ENCODE results near the gene BAZ1B. TPM values are rescaled to one million over a fixed set of nuclear protein-coding genes. Genes with fewer than 3 reads are reported as not detected.

The BAZ1B gene
- total RNA-seq, 4 donors from 2014 or later: 27.9 to 36.7 (median 29.6) TPM

DNA sequence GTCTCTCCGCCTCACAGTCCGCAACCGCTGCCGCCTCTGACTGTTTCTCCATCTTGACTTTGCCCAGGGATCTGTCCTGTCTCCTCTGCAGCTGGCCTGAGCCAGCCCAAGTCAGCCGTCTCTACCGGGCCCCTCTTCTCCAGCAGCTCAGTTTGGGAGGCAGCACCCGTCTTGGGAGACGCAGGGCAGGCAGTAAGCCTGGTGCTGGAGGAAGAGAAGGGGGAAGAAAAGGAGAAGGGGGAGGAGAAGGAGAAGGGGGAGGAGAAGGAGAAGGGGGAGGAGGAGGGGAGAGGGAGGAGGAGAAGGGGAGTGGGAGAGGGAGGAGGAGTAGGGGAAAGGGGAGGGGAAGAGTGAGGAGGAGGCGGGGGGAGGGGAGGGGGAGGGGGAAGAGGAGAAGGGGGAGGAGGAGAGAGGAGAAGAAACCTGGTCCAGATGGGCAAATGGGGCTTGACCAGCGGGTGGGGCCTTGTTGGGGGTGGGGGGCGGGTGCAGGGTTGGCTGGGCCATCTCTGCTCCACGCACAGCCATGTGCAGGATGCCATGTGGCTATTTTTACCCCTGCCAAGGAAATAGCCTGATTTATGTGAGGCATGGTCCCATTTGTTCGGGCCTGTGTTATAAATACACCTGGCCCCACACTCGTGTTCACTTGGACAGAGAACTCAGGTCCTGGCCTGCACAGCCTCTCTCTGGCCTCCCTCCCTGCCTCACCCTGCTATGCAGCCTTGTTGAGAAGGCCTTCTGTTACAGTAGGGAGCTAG, 124.4 kb downstream of the BAZ1B start:
- WGBS: 51% methylated on average over 13 of the region's 14 CpGs

DNA sequence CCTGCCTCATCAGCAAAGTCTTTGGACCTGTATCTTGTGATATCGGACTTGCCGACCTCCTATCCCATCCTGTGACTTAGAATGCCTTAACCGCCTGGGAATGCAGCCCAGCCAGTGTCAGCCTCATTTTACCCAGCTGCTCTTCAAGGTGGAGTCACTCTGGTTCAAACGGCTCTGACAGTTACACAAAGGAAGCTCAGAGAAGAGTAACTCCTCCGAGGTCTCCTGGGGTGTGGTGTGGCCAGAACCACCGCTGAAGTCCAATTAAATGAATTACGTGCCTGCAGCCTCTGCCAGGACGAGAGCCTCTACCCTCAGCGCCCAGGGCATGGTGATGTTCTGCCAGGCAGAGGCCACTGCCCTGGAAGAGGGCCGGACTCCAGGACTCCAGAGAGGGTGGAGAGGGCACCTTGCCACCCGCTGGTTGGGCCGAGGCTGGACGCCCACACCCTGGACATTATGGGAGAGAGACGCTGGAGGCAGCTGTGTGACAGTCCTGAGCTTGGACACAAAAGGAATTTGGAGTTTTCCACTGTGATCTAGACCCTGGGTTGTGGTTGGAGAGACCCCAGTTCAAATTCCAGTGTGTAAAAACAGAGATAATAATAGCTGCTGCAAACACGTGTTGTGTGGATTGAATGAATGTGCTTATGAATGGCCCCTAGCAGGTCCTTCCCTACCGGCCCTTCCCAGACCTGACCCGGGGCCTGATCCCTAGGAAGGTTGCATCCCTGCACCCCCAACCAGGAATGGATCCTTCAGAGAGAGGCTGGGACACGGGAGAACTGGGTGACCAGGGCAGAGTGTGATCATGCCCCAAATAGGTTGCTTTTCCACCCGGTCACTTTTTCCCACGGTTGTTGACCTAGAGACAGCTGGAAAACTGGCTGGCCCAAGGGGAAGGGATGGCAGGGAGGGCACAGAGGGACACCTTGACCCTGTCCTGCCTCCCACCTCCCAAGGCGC, 126.3 kb downstream of the BAZ1B start:
- H3K4me1 ChIP-seq: no peaks in the 10 kb centered on the region
- WGBS: 66% methylated on average over 14 of the region's 21 CpGs
- H3K4me3 ChIP-seq: no peak overlapping the region
- TF ChIP-seq EP300 (IDR thresholded peaks at IDR 0.05) (no peak), POLR2A (IDR thresholded peaks at IDR 0.05) (no peak), POLR2AphosphoS5 (IDR thresholded peaks at IDR 0.05) (no peak)
- TF ChIP-seq, protein P1, sequence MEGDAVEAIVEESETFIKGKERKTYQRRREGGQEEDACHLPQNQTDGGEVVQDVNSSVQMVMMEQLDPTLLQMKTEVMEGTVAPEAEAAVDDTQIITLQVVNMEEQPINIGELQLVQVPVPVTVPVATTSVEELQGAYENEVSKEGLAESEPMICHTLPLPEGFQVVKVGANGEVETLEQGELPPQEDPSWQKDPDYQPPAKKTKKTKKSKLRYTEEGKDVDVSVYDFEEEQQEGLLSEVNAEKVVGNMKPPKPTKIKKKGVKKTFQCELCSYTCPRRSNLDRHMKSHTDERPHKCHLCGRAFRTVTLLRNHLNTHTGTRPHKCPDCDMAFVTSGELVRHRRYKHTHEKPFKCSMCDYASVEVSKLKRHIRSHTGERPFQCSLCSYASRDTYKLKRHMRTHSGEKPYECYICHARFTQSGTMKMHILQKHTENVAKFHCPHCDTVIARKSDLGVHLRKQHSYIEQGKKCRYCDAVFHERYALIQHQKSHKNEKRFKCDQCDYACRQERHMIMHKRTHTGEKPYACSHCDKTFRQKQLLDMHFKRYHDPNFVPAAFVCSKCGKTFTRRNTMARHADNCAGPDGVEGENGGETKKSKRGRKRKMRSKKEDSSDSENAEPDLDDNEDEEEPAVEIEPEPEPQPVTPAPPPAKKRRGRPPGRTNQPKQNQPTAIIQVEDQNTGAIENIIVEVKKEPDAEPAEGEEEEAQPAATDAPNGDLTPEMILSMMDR (IDR thresholded peaks at IDR 0.05): no peak
- no peak for DNase-seq (ENCODE audit: low spot score in 2 of 2)
- no peak overlapping the region for H3K27ac ChIP-seq
- no peaks in the 10 kb centered on the region for H3K36me3 ChIP-seq
- no peaks in the 10 kb centered on the region for H3K27me3 ChIP-seq
- H3K9me3 ChIP-seq: no peaks in the 10 kb centered on the region

More for the DNA sequence above, 124.4 kb downstream of the BAZ1B start:
- no peaks in the 10 kb centered on the region for H3K27me3 ChIP-seq
- TF ChIP-seq POLR2AphosphoS5 (IDR thresholded peaks at IDR 0.05) (no peak), POLR2A (IDR thresholded peaks at IDR 0.05) (no peak), EP300 (IDR thresholded peaks at IDR 0.05) (no peak)
- TF ChIP-seq, protein P1 (IDR thresholded peaks at IDR 0.05): no peak
- no peak for DNase-seq (ENCODE audit: low spot score in 2 of 2)
- no peak overlapping the region for H3K27ac ChIP-seq
- H3K4me3 ChIP-seq: no peak overlapping the region
- no peaks in the 10 kb centered on the region for H3K36me3 ChIP-seq
- no peaks in the 10 kb centered on the region for H3K9me3 ChIP-seq
- no peaks in the 10 kb centered on the region for H3K4me1 ChIP-seq

DNA sequence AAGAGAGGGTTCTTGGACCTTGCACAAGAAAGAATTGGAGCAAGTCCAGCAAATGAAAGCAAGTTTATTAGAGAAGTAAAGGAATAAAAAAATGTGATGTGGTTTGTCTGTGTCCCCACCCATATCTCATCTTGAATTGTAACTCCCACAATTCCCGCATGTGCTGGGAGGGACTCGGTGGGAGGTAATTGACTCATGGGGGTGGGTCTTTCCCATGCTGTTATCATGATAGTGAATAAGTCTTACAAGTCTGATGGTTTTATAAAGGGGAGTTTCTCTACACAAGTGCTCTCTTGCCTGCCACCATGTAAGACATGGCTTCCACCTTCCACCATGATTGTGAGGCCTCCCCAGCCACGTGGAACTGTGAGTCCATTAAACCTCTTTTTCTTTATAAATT, 127.7 kb downstream of the BAZ1B start:
- WGBS: 51% methylated on average over 3 of the region's 3 CpGs
- no peak for DNase-seq (ENCODE audit: low spot score in 2 of 2)
- no peaks in the 10 kb centered on the region for H3K27me3 ChIP-seq
- TF ChIP-seq, protein P1 (IDR thresholded peaks at IDR 0.05): no peak
- TF ChIP-seq POLR2A (IDR thresholded peaks at IDR 0.05): no peak
- TF ChIP-seq EP300 (IDR thresholded peaks at IDR 0.05): no peak
- TF ChIP-seq POLR2AphosphoS5 (IDR thresholded peaks at IDR 0.05): no peak
- no peak overlapping the region for H3K4me3 ChIP-seq
- no peaks in the 10 kb centered on the region for H3K4me1 ChIP-seq
- no peaks in the 10 kb centered on the region for H3K36me3 ChIP-seq
- H3K9me3 ChIP-seq: no peaks in the 10 kb centered on the region
- H3K27ac ChIP-seq: no peak overlapping the region

DNA sequence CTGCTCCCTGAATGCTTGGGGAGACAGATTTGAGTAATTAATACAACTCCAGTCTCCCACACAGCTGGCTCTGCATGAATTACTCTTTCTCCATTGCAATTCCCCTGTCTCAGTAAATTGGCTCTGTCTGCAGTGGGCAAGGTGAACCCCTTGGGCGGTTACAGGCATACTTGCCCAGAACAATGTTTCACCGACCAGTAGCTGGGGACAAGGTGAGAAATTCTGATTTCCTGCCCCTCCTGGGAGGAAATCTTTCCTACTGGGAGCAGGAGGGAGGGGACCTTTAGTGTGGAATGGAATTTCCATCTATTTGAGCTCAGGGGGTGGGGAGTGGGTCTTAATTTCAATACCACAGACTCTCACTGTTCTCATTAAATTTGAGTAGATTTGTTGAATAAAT, 130.7 kb downstream of the BAZ1B start:
- whole genome bisulfite sequencing: 59% methylated on average over 2 of the region's 2 CpGs
- no peaks in the 10 kb centered on the region for H3K36me3 ChIP-seq
- DNase-seq (ENCODE audit: low spot score in 2 of 2): no peak
- no peaks in the 10 kb centered on the region for H3K4me1 ChIP-seq
- H3K27me3 ChIP-seq: no peaks in the 10 kb centered on the region
- no peak for TF ChIP-seq POLR2A (IDR thresholded peaks at IDR 0.05)
- no peak for TF ChIP-seq EP300 (IDR thresholded peaks at IDR 0.05)
- TF ChIP-seq, protein P1 (IDR thresholded peaks at IDR 0.05): no peak
- no peak for TF ChIP-seq POLR2AphosphoS5 (IDR thresholded peaks at IDR 0.05)
- peaks cover 14% of the 10 kb centered on the region for H3K9me3 ChIP-seq
- H3K27ac ChIP-seq: no peak overlapping the region
- no peak overlapping the region for H3K4me3 ChIP-seq

Other genes with a start within 250 kb of the BAZ1B start
- 10 to 100 TPM; 25.6 to 38.0 (median 33.7) TPM for gene NSUN5, start 213.5 kb downstream of the BAZ1B start, total RNA-seq
- gene TRIM50, start 194.2 kb downstream of the BAZ1B start, total RNA-seq: under 1 TPM in 1 of 4 donors, not detected in 3; 0.30 TPM
- not detected for gene FKBP6, start 194.1 kb downstream of the BAZ1B start, total RNA-seq
- gene FZD9, start 88.5 kb downstream of the BAZ1B start, total RNA-seq: 1 to 10 TPM in 2 of 4 donors, under 1 TPM in 2; 0.47 to 2.1 (median 1.3) TPM
- 10 to 100 TPM; 33.4 to 55.4 (median 46.1) TPM for gene BCL7B, start 35.4 kb upstream of the BAZ1B start, total RNA-seq
- 10 to 100 TPM; 23.3 to 43.3 (median 40.8) TPM for gene TBL2, start 56.3 kb upstream of the BAZ1B start, total RNA-seq
- gene MLXIPL, start 102.2 kb upstream of the BAZ1B start, total RNA-seq: 1 to 10 TPM; 1.9 to 9.3 (median 2.7) TPM
- gene VPS37D, start 145.5 kb upstream of the BAZ1B start, total RNA-seq: 1 to 10 TPM; 1.9 to 3.5 (median 2.1) TPM
- gene DNAJC30, start 161.2 kb upstream of the BAZ1B start, total RNA-seq: 1 to 10 TPM; 4.4 to 4.9 (median 4.8) TPM
- 10 to 100 TPM; 48.1 to 65.8 (median 53.8) TPM for gene BUD23, start 161.3 kb upstream of the BAZ1B start, total RNA-seq
- 1 to 10 TPM; 3.3 to 6.0 (median 4.3) TPM for gene STX1A, start 197.4 kb upstream of the BAZ1B start, total RNA-seq
- 10 to 100 TPM; 15.2 to 39.4 (median 23.7) TPM for gene ABHD11, start 216.5 kb upstream of the BAZ1B start, total RNA-seq
- gene CLDN3, start 248.0 kb upstream of the BAZ1B start, total RNA-seq: 10 to 100 TPM in 2 of 4 donors, 1 to 10 TPM in 2; 4.6 to 19.4 (median 12.0) TPM